ENCODE measurements around the gene ARHGAP35. TPM values are rescaled to one million over a fixed set of nuclear protein-coding genes. Genes with fewer than 3 reads are reported as not detected.

Gene ARHGAP35
- total RNA-seq, 2 donors from 2014 or later: 27.6 to 42.9 TPM

DNA sequence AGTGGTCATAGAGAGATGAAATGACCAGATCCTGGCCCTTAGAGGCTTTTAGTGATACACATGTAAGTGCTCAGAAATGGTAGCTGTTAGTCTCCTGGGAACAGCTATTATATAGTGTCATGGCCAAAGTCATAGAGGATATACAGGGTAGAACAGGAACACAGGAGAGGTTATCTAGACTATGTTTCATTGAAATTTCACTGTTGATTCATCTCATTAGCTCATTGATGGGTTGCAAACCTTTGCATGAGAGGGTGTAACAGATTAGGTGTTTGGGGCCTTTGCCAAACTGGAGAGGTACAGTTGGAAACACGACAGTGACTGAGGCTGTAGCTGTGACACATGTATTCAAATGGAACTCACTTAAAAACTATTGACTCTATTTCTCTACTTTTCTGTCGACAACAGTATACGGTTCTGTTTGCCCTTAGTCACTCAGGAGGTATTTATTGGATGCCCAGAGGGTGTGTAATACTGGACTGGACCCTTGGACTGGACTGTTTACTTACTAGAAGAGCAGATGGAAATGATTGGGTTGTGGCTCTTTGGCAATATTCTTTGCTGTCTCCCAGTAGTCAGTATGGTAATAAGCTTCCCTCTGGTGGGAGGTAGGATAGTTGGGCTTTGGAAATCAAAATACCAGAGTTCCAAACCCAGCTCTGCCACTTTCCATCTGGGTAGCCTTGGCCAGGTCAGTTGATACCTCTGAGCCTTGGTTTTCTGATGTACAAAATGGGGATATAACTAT lies 29.8 kb downstream of the ARHGAP35 start:
- no peak overlapping the region for H3K4me3 Mint-ChIP-seq
- no peaks in the 10 kb centered on the region for H3K36me3 Mint-ChIP-seq
- H3K4me1 Mint-ChIP-seq (ENCODE audit: low read depth in 2 of 2): peaks cover 26 to 29% of the 10 kb centered on the region in 2 donors
- H3K27me3 Mint-ChIP-seq: no peaks in the 10 kb centered on the region
- no peak for DNase-seq (ENCODE audit: low spot score)
- no peak for ATAC-seq
- H3K9me3 Mint-ChIP-seq: no peaks in the 10 kb centered on the region
- H3K27ac Mint-ChIP-seq: no peak overlapping the region

DNA sequence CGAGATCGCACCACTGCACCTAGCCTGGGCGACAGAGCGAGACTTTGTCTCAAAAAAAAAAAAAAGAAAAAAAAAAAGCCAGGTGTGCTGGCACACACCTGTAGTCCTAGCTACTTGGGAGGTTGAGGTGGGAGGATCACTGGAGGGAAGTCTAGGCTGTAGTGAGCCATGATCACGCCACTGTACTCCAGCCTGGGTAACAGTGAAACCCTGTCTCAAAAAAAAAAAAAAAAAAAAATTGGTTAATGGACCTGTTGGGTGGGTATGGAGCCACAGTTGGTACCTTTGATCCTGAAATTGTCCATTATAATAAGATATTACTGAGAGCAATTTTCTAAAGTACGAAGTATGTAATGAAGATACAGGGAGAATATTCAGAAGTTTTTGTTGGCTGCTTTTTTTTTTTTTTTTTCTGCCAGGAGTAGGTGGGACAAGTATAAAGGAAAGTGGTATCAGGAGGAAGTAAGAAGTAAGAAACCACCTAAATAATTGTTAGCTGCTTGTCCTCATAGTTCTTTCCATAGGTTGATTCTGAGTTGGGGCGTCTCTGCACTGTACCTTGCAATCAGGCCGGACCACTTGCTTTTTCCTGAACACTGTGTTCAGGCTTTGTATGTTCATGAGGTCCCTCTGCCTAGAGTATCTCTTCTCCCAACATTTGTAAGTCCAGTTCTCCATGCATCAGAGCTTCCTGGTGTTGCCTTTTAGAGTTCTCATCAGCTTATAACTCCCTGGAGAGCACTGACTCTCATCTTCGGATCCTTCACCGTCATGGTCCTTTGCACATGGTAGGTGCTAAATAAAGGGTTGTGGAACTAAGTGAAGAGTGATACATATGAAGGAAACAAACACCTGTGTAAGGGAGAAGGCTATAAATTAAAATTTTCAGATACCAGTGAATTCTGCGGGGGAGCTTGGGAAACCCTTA lies 31.7 kb downstream of the ARHGAP35 start:
- no peaks in the 10 kb centered on the region for H3K36me3 Mint-ChIP-seq
- no peaks in the 10 kb centered on the region for H3K27me3 Mint-ChIP-seq
- ATAC-seq (no peak), DNase-seq (ENCODE audit: low spot score) (no peak)
- no peak overlapping the region for H3K4me3 Mint-ChIP-seq
- H3K27ac Mint-ChIP-seq: no peak overlapping the region
- H3K4me1 Mint-ChIP-seq (ENCODE audit: low read depth in 2 of 2): peaks cover 18 to 28% of the 10 kb centered on the region in 2 donors
- H3K9me3 Mint-ChIP-seq: no peaks in the 10 kb centered on the region

DNA sequence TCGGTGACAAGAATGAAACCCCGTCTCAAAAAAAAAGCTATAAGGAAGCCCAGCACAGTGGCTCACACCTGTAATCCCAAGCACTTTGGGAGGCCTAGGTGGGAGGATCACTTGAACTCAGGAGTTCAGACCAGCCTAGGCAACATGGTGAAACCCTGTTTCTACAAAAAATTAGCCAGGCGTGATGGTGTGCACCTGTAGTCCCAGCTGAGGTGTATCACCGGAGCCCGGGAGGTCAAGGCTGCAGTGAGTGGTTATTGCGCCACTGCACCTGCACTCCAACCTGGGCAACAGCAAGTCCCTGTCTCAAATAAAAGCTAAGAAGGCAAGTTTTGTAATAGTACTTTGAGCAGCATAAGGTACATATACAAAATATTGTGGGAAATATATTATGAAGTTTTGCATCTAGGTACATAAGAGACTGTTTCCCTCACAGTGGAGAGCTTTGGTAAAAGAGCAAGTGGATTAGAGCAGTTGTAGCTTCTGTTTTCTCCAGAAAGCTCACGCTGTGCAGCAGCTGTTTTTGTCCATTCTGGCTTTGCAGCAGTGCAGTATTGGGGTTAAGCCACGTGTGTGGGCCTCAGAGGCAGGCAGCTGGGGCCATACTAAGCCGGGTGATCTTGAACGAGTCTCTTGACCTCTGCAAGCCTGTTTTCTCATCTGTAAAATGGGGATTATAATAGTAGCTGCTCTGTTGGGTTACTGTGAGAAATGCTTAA lies 35.4 kb downstream of the ARHGAP35 start:
- no peak overlapping the region for H3K27ac Mint-ChIP-seq
- DNase-seq (ENCODE audit: low spot score) (no peak), ATAC-seq (no peak)
- peaks cover 24% of the 10 kb centered on the region in 2 donors for H3K4me1 Mint-ChIP-seq (ENCODE audit: low read depth in 2 of 2)
- H3K4me3 Mint-ChIP-seq: no peak overlapping the region
- no peaks in the 10 kb centered on the region for H3K36me3 Mint-ChIP-seq
- H3K27me3 Mint-ChIP-seq: no peaks in the 10 kb centered on the region
- no peaks in the 10 kb centered on the region for H3K9me3 Mint-ChIP-seq

DNA sequence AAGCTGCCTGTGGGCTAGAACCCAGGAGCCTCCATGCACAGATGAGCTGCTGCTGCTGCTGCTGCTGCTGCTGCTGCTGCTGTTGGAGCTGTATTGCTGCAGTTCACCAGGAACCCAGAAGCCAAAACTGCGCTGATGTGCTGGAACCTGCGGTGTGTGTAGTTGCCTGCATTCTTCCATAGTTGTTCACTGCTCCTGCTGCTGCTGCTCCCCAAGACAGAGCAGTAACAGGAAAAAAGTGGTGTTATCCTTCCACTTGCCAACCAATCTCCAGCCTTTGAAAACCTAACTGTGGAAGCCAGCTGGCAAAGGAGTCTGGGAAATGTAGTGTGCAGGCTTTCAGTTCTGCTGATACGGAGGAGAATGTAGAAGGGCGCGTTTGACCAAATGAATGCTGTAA lies 37.9 kb downstream of the ARHGAP35 start:
- no peaks in the 10 kb centered on the region for H3K27me3 Mint-ChIP-seq
- H3K4me3 Mint-ChIP-seq: no peak overlapping the region
- no peaks in the 10 kb centered on the region for H3K36me3 Mint-ChIP-seq
- H3K9me3 Mint-ChIP-seq: no peaks in the 10 kb centered on the region
- ATAC-seq: no peak
- no peak for DNase-seq (ENCODE audit: low spot score)
- peaks cover 34 to 36% of the 10 kb centered on the region in 2 donors for H3K4me1 Mint-ChIP-seq (ENCODE audit: low read depth in 2 of 2)
- no peak overlapping the region for H3K27ac Mint-ChIP-seq

DNA sequence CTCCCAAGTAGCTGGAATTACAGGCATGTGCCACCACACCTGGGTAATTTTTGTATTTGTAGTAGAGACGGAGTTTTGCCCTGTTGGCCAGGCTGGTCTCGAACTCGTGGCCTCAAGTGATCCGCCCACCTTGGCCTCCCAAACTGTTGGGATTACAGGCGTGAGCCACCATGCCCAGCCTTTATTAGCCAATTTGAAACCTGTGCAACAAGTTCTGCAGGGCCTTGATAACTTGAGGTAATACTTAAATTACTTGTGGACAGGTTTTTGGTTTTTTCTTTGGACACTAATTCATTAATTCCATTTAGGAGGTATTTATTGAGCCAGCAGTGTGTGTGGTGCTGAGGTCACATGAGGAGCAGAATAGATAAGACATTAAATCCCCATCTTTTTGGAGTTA lies 39.5 kb downstream of the ARHGAP35 start:
- no peak overlapping the region for H3K4me3 Mint-ChIP-seq
- DNase-seq (ENCODE audit: low spot score): no peak
- H3K36me3 Mint-ChIP-seq: no peaks in the 10 kb centered on the region
- no peaks in the 10 kb centered on the region for H3K27me3 Mint-ChIP-seq
- no peak overlapping the region for H3K27ac Mint-ChIP-seq
- H3K9me3 Mint-ChIP-seq: no peaks in the 10 kb centered on the region
- no peak for ATAC-seq
- peaks cover 37 to 41% of the 10 kb centered on the region in 2 donors for H3K4me1 Mint-ChIP-seq (ENCODE audit: low read depth in 2 of 2)

DNA sequence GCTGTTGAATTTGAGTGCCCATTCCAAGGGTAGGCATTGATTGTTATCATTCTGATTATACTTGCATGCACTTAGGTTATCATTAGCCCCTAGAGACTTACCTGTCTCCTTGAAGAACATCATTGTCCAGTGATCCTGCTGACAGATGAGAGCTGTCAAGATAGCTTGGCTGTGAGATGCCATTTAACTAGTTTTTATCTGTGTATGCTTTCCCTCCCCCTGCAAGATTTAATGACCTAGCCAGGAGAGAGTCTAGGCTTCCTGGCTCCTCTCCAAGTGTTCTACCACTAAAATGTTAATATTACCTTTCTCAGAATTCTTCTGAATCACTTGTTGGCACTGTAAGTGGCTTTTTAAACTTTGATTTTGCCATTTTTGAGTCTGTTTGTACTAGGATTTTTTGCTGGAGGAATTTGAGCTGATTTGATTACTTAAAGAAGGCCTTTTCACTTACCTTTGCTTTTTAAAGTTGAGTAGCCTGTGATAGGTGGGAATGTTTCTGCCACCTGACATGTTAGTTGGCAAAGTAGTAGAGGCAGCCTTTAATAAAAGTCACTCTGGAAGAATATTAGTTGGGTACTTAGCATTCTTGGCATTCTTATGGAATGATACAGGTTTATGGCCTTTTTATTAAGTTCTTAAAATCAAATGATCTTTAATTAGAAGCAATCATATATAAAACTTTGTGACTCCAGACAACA lies 41.1 kb downstream of the ARHGAP35 start:
- H3K4me1 Mint-ChIP-seq (ENCODE audit: low read depth in 2 of 2): peaks cover 33 to 41% of the 10 kb centered on the region in 2 donors
- no peak for DNase-seq (ENCODE audit: low spot score)
- peak overlapping the region in 1 of 2 donors; percentile 15 for H3K27ac Mint-ChIP-seq
- ATAC-seq: no peak
- no peaks in the 10 kb centered on the region for H3K9me3 Mint-ChIP-seq
- H3K27me3 Mint-ChIP-seq: no peaks in the 10 kb centered on the region
- H3K4me3 Mint-ChIP-seq: no peak overlapping the region
- no peaks in the 10 kb centered on the region for H3K36me3 Mint-ChIP-seq

DNA sequence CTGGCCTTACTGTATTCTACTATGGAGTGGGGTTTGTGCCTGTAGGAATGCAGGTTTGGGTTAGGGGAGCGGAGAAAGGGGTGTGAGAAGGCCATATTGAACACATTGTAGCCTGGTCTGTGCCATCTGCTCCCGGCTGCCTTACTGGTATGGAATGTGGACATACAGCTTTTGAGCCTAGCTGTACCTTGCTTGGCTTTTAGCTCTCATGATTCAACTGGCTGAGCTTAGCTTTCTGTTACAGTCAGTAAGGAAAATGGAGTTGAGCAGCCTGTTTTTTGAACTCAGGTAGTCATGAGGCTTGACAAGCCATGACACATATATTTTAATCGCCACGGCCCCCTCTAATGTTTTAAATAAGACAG lies 41.6 kb downstream of the ARHGAP35 start:
- Mint-ChIP-seq H3K27me3 (no peaks in the 10 kb centered on the region), H3K27ac (peak overlapping the region in 1 of 2 donors; percentile 15), H3K36me3 (no peaks in the 10 kb centered on the region), H3K4me1 (ENCODE audit: low read depth in 2 of 2) (peaks cover 30 to 41% of the 10 kb centered on the region in 2 donors), H3K9me3 (no peaks in the 10 kb centered on the region), H3K4me3 (no peak overlapping the region)
- ATAC-seq (no peak), DNase-seq (ENCODE audit: low spot score) (no peak)

DNA sequence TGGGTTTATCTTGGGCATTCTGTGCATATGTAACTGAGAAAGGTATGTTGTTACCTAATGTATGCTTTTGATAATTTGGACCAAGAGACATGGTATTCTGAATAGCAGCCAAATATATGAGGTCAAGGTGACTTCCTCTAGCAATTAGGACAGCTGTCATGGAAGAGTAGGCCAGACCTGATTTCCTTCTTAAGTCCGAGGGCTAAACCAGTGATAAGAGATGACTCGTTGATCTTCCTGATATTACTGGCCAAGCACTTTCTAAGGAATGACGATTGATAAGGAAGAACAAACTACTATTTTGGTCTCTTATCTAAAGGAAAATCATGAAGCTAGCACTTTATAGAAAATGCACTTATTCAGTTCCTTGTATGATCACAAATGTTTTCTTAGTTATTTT lies 42.7 kb downstream of the ARHGAP35 start:
- Mint-ChIP-seq H3K9me3 (no peaks in the 10 kb centered on the region), H3K27me3 (no peaks in the 10 kb centered on the region), H3K4me1 (ENCODE audit: low read depth in 2 of 2) (peaks cover 33 to 38% of the 10 kb centered on the region in 2 donors), H3K4me3 (no peak overlapping the region), H3K27ac (peak overlapping the region in 1 of 2 donors; percentile 19), H3K36me3 (no peaks in the 10 kb centered on the region)
- ATAC-seq (no peak), DNase-seq (ENCODE audit: low spot score) (no peak)

DNA sequence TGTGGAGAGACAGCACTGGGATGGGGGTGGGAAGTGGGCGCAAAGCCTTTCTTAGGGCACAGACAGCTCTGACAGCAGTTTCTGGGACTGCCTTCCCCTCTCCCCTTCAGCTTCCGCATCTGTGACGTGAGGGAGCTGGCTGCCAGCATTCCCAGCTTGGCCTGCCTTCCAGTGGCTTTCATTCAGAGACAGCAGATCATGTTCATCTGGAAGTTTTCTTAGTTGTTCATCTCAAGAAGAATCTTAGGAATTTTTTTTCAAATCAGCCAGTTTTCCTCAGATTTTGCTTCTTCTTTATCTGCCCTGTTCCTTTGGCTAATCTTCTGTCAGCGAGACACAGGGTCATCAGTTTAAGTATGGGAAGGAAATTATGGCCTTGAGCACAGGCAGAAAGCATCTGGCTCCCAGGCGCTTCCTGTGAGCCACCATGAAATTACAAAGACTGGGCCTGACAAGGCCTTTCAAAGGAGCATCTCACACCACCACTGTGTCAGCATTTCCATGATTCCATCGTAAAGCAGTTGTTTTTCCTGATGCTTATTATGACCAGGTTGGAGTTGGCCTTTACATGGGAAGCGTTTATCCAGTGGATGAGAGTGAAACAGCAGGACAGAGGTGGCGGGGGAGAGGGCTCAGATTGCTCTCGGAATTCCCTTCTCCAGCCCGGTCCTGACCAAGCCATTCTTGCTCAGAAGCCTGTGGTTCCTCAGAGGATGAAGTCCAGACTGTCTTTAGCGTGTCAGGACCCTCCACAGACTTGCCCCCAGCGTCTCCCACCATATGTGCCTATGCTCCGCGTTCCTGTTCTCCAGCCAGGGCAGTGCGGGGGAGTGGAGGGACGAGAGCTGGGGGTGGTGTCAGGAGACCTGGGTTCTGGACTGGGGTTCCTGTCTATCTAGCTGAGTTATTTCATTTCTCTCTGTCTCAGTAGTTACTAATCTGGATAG lies 43.6 kb downstream of the ARHGAP35 start:
- ATAC-seq (no peak), DNase-seq (ENCODE audit: low spot score) (no peak)
- Mint-ChIP-seq H3K4me3 (no peak overlapping the region), H3K9me3 (no peaks in the 10 kb centered on the region), H3K27ac (peak overlapping the region in 1 of 2 donors; percentile 19), H3K4me1 (ENCODE audit: low read depth in 2 of 2) (peaks cover 36% of the 10 kb centered on the region in 2 donors), H3K36me3 (no peaks in the 10 kb centered on the region), H3K27me3 (no peaks in the 10 kb centered on the region)

DNA sequence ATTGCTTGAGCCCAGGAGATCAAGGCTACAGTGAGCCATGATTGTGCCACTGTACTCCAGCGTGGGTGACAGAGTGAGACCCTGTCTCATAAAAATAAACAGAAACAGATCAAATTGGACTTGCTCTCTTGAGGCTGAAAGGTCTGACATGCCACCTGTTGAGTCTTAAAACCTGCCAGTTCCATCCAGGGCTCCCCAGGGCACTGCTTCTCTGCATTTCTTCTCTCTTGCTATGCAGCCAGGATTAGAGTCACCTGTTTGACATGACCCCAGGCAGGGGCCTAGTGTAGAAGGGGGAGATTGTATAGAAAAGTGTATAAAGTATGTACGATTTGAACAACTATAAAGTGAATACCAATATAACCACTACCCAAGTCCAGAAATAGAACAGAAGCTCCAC lies 45.4 kb downstream of the ARHGAP35 start:
- Mint-ChIP-seq H3K27me3 (no peaks in the 10 kb centered on the region), H3K4me1 (ENCODE audit: low read depth in 2 of 2) (peaks cover 40 to 42% of the 10 kb centered on the region in 2 donors), H3K27ac (no peak overlapping the region), H3K9me3 (no peaks in the 10 kb centered on the region), H3K36me3 (no peaks in the 10 kb centered on the region), H3K4me3 (no peak overlapping the region)
- DNase-seq (ENCODE audit: low spot score) (no peak), ATAC-seq (no peak)

DNA sequence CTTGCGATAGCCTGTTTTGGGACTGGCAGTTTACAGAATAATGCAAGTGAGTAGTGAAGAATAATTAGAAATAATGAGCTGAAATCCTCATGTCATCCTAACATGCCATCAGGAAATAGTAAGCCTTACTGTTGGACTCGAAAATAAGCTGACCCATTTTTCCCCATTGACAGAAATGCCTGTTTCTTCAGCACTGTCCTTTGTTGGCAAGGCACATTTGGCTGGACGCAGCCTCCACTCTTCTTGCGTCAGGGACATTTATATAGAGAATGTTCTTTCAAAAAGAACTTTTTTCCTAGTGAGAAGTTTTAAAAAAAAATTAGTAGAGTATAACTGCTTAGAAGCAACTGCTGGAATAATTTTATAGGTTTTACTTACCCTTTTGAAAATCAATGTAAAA lies 47.1 kb downstream of the ARHGAP35 start:
- H3K4me1 Mint-ChIP-seq (ENCODE audit: low read depth in 2 of 2): peaks cover 34 to 36% of the 10 kb centered on the region in 2 donors
- H3K9me3 Mint-ChIP-seq: no peaks in the 10 kb centered on the region
- no peaks in the 10 kb centered on the region for H3K27me3 Mint-ChIP-seq
- ATAC-seq (no peak), DNase-seq (ENCODE audit: low spot score) (no peak)
- no peaks in the 10 kb centered on the region for H3K36me3 Mint-ChIP-seq
- H3K4me3 Mint-ChIP-seq: no peak overlapping the region
- H3K27ac Mint-ChIP-seq: no peak overlapping the region

DNA sequence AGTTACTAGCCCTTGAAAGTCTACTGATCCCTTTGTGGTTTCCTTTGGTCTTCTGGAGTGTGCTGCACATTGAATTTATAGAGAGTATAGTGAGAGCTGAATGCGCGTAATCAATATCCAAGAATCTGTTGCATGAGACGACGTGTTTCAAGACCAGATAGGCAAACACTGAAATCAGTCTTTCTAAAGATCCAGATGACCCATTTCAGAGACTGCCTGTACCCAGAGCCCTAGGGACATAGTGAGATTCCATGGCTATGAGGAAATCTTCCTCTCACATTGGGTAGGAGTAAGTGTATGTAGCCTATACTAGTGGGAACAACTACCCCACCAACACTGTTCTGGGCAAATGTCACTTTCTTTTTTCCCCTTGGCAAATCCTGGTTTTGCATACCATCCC lies 48.6 kb downstream of the ARHGAP35 start:
- H3K27ac Mint-ChIP-seq: peak overlapping the region in 1 of 2 donors; percentile 51
- no peak for DNase-seq (ENCODE audit: low spot score)
- no peak for ATAC-seq
- H3K9me3 Mint-ChIP-seq: no peaks in the 10 kb centered on the region
- no peak overlapping the region for H3K4me3 Mint-ChIP-seq
- H3K4me1 Mint-ChIP-seq (ENCODE audit: low read depth in 2 of 2): peaks cover 31 to 34% of the 10 kb centered on the region in 2 donors
- no peaks in the 10 kb centered on the region for H3K36me3 Mint-ChIP-seq
- H3K27me3 Mint-ChIP-seq: no peaks in the 10 kb centered on the region

All from natural killer cell treated with Interleukin-12 subunit alpha and Interleukin-12 subunit beta and Interleukin-15 and Interleukin-18, amount 100 ng/mL, for 72 hours (primary cell).